ENCODE measurements around the gene BTRC. TPM values are rescaled to one million over a fixed set of nuclear protein-coding genes. Genes with fewer than 3 reads are reported as not detected.
"Not testable (repeated sequence)": the region's sequence is repeated elsewhere in the genome, so short reads cannot be mapped to it uniquely, and the experiment has no call there.

The BTRC gene
- 13.7 and 16.0 TPM in 2 replicates for total RNA-seq

- intact Hi-C loops (cut with micrococcal nuclease): loop anchor here (2.0 to 5.0 kb wide), 5 partner anchors 93 to 1732 kb away; partner anchors contain the start of genes ACTR1A, KAZALD1, PPRC1 and SLC25A28
Observed at GRCh38 chr10:101353692-101354327, at the start of gene BTRC. TSS of gene BTRC (plus strand) at chr10:101354165. CDS start at chr10:101354181, 16 bp downstream.

DNA sequence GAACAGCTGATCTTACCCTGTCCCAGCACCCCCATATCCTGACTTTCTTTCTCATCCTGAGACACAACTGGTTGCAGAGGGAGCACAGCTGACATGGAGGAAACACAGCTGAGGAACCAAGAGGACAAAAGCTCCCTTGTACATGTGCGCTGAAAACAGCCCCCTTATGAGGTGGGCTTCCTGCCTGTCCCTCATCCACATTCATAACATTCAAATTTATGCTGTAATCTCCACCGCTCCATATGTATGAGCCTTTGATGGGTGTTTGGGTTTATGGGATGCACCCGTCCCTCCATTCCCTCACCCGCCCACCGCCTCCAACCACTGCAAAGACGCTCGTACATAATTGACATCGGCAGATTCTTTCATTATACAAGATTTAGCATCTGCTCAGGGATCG lies 49.6 kb upstream of the BTRC start:
- intact Hi-C loops (cut with micrococcal nuclease): no loop called here

DNA sequence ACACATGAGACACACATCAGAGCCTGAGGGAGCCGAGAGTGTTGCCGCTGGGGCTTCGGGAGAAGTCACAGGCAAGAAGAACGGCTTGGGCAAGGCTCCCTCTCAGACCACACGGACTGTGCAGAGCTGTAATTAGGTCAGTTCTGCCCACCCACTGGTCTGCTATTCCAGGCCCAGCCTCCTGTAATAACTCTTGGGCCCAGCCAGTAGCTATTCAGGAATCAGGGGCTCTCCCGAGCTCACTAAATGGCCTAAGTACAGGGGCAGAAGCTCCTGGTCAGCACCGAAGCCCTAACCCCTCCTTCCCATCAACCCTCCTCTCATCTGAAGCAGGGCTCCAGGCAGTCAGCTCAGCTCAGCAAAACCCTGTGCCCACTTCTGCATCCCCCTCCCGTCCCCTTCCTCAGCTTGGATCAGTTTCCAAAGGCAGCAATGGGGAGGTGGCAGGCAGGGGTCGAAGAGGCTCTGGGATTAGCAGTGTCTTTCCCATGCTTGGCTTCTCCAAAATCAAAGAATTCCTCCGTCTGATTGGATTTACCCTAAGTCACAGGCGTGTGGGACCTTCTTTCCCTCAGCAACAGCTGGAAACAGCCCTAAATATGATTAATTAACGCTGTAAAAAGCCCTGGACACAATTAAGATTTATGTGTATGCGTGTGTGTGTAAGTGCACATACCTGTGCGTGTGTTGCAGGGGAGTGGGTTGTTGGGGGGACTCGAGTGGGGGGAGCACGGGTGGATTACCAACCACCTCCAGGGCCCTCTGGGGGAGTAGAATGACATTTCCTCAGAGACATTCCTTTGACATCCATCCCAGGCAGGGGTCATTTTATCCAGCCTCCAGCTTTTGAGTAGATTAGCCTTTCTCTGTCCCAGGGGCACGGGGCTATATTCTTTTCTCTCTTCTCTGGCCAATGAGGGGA lies 48.4 kb upstream of the BTRC start:
- intact Hi-C loops (cut with micrococcal nuclease): no loop called here

GRCh38 chr10:101308051-101308450 lies 45.9 kb upstream of the BTRC start:
- intact Hi-C loops (cut with micrococcal nuclease): no loop called here

GRCh38 chr10:101310529-101311184 lies 43.3 kb upstream of the BTRC start:
- intact Hi-C loops (cut with micrococcal nuclease): no loop called here

- intact Hi-C loops (cut with micrococcal nuclease): no loop called here
Observed at GRCh38 chr10:101311185-101312066, 42.5 kb upstream of the BTRC start.

DNA sequence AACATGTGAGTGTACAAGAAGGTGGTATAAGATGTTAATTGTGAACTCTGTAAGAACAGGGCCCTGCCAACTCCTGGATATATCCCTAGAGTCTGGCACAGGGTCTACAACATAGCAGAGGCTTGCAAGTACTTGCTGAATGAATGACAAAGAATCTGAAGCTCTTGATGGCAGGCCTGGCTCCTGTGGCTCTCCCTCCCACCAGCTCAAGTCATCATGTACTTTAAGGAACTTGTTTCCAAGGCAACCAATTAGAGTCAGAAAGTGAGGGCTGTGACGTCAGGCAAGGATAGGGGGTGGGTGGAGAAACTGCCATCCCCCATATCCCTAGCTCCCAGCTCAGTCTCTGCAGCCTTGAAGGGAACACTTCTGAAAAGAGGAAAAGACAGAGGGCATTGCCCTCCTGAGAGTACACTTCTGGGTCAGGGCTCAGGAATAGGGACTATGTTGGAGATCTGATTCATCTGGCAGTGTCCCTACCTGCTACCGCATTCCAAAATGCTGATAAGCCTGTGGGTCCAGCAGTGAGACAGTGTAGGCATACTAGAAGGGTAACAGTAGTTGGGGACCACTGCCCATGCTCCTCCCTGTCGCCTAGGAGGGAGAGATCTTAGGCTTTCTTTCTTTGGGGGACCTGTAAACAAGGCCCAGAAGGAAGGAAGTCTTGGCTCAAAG lies 34.6 kb upstream of the BTRC start:
- intact Hi-C loops (cut with micrococcal nuclease): no loop called here

GRCh38 chr10:101321073-101321472 lies 32.9 kb upstream of the BTRC start:
- intact Hi-C loops (cut with micrococcal nuclease): no loop called here

- intact Hi-C loops (cut with micrococcal nuclease): no loop called here
Observed at GRCh38 chr10:101322266-101323108, 31.5 kb upstream of the BTRC start.

DNA sequence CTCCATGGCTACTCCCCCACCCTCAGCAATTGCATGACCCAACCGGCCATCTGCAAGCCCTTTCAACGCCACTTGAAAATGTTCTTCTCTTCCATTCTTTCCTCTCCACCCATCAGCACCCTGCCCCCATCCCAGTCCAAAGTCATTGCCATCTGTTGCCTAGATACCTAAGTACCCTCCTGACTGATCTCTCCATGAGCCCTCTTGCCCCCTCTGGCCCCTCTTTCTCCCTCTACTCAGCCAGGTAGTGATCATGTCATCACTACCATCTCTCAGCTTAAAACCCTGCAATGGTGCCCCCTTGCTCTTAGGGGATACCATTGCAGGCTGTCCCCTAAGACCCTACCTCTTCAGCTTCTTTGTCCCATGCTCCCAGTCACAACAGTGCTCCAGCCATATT lies 30.5 kb upstream of the BTRC start:
- intact Hi-C loops (cut with micrococcal nuclease): no loop called here

DNA sequence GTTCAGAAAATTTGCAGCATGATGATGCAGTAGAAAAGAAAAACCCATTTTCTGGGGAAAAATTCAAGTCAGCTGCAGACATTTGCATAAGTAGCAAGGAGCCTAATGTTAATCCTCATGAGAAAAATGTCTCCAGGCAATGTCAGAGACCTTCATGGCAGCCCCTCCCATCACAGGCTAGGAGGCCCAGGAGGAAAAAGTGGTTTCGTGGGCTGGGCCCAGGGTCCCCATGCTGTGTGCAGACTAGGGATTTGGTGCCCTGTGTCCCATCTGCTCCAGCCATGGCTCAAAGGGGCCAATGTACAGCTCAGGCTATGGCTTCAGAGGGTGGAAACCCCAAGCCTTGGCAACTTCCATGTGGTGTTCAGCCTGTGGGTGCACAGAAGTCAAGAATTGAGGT lies 26.5 kb upstream of the BTRC start:
- intact Hi-C loops (cut with micrococcal nuclease): not testable (repeated sequence)

GRCh38 chr10:101329341-101330032 lies 24.5 kb upstream of the BTRC start:
- intact Hi-C loops (cut with micrococcal nuclease): no loop called here

DNA sequence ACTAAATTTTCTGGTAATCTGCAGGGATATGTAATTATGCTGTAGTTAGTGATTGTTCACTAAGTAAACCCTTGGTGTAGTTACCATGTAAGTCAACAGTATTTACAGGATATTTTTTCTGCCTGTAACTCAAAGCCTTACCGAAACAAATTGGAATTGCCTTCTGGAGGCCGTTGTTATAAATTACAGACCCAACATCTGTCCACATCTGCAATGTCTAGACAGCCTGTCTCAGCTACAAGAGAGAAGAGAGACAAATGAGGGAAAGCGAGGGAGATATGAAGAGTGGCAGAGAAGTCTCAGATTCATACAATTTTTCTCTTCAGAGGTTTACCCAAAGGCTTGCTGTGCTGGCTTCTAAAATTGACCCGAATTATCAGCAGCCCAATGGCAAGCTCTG lies 23.7 kb upstream of the BTRC start:
- intact Hi-C loops (cut with micrococcal nuclease): no loop called here

GRCh38 chr10:101330631-101331225 lies 23.2 kb upstream of the BTRC start:
- intact Hi-C loops (cut with micrococcal nuclease): no loop called here

- intact Hi-C loops (cut with micrococcal nuclease): no loop called here
Observed at GRCh38 chr10:101331956-101332355, 22.0 kb upstream of the BTRC start.

GRCh38 chr10:101334259-101334658 lies 19.7 kb upstream of the BTRC start:
- intact Hi-C loops (cut with micrococcal nuclease): not testable (repeated sequence)

DNA sequence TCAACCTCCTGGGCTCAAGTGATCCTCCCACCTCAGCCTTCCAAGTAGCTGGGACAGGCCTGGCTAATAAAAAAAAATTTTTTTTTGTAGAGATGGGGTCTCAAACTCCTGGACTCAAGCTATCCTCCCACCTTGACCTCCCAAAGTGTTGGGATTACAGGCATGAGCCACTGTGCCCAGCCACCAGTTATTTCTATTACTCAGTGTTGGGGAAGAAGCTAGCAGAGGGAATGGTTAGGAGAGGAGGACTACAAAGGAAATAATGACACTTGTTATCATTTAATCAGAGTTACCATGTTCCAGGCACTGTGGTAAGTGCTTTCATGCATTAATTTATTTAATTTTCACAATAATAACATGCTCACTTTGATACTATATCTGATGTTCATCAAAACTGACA lies 17.6 kb upstream of the BTRC start:
- intact Hi-C loops (cut with micrococcal nuclease): no loop called here

- intact Hi-C loops (cut with micrococcal nuclease): no loop called here
Observed at GRCh38 chr10:101337836-101338235, 16.1 kb upstream of the BTRC start.

- intact Hi-C loops (cut with micrococcal nuclease): no loop called here
Observed at GRCh38 chr10:101341438-101341837, 12.5 kb upstream of the BTRC start.
